NCI-H1436 treated with DMSO at 0.1 percent for 48 hours (cell line): Measurements from ENCODE around the gene WDR64.
A peak's percentile ranks its signal among the peaks of the same experiment; 100 is the strongest.

ENCODE experiments used
- DNase-seq: peaks from one replicate; lab custom pipeline; 2025; lab: John Stamatoyannopoulos, UW

Gene WDR64

DNA sequence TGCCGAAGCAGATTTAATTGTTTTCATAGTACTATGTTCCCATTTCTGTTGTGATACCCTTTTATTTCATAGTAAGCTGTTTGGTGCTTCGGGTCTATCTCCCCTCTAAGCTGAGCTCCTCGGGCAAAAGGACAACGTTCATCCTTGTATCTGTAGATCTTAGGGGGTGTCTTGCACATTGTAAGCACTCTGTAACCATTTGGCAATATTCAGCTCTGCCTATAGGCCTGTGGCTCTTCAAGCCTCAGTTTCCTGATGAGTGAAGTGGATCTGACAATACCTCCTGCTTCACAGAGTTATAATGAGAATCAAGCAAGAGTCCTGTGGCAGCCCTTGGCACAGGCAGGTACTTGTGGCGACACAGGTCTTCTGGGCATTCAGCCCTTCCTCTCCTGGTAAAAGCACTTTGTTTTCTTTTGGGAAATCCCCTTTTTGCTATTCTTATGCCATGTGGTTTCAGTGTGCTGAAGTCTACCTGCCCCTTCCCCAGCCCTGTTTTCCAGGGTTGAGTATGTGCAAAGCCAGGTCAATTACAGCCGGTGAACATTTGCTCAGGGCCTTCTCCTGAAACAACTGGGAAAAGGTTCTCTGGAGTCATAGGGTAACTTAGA is 187.4 kb downstream of the WDR64 start:
- DNase-seq, result no peak

DNA sequence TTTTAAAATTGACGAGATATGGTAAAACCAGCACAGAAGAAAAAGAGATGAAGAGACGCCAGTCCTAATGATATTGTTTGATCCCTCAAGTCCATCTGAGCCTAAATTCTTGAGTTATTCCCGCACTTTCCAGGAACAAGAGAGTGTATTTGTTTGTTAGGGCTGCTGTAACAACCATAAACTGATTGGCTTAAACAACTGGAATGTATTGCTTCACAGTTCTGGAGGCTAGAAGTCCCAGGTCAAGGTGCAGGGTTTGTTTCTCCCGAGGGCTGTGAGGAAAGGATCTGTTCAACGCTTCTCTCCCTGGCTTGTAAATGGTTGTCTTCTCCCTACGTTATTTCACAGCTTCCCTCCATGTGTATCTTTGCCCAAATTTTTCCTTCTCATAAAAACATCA is 188.1 kb downstream of the WDR64 start:
- no peak for DNase-seq

DNA sequence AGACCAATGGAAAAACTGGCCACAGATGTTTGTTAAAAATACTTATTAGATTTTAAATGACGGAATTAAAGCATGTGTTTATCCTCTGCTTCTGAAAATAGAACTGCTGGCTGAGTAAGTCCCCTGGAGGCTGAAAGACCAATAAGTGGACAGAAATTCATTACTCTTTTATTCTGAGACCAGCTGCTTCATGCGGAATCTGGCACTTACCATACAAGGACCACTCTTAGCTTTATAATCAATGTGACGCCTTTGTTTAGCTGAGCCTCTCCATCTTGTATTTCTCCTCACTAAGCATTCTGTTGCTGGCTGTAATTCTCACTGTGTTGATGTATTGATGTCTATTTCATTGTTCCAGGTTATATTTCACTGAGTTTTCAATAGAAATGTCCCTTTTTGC is 189.6 kb downstream of the WDR64 start:
- DNase-seq, result peak; percentile 86

DNA sequence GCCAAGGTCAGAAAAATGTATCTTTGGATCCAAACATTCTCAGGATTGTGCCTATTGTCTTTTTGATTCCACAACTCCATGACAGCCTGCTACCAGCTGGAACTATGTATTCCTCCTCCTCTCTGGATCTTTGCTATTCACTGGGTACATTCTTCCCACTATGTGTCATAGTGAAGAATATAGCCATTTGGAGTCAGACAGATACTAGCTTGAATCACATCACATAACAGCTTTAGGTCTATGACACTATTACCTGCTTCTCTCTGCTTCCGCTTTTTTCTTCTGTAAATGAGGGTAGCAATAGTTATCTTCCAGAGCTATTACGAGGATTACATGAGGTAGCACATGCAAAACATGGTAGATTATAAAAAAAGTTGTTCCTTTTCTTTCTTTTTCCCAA is 190.5 kb downstream of the WDR64 start:
- DNase-seq, result no peak

DNA sequence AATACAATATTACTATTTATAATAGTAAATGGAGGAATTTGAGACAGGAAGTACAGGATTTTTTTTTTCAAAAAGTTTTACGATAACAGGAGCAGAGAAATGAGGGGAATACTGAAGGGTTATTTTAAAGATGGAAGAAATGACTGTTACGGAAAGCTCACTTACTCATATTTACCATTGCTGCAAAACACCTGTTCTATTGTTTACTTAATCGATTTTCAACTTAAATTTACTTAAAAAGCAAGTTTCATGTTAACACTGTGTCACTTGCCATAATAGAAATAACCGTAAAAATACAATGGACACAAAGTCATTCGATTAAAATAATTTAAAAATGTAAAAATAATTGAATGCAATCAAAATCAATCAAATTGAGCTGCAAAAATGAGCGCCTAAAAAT is 192.5 kb downstream of the WDR64 start:
- peak; percentile 50 for DNase-seq

DNA sequence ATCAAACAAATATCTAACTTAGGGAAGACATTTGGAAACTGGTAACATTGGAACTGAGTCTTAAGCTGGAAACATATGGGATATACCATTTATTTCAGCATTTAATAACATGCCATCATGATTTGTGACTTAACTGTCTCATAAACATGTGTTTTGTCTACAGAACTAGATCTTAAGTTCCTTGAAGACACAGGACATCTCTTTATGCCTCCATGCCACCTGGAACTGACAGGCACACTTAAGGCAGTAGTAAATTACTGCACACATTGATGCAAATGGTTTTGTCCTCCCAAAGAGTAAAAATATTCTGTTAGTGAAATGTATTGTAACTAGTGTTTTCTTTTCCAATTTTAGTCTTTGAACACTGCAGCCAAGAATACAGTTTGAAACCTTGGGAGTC is 194.3 kb downstream of the WDR64 start:
- no peak for DNase-seq

DNA sequence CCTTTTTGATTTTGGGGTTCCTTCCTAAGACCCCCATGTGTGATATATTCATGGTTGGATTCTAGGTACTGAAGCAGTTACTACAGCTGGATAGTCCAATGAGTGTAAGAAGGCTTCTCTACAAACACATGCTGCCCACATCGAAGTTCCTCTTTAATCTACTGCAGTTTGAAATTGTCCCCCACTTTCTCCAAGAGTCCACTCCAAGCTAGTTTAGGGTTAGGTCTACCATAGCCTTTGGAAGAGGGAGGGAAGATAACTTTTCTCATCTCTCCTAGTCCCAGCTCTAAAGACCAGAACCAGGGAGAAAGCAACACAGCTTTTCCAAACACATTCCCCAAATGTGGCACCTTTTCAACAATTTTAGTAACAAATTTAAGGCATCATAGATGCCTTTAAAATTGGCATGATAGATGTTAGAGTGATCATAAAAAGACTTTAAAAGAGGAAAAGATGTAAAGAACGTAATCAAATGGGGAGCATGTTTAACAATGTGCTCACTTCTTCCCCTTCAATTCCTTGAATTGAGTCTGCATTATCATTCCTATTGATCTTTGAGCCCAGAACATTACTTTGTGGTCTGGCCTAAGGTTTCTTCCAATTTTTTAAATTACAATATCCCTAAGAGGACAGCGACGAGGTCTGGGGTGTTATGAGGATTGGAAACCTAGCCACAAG is 194.9 kb downstream of the WDR64 start:
- DNase-seq, result no peak

DNA sequence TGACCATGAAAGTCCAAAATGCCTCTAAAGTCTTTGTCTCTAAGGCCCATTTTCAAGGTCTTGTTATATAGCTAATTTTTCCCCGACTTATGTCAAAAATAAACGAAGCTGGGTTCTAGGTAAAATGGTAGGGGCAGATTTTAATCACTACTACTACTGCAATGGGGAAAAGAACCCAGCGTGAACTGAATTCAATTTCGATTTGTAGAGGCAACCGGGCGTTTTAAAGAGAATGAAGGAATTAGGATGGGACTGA is 195.4 kb downstream of the WDR64 start:
- no peak for DNase-seq

DNA sequence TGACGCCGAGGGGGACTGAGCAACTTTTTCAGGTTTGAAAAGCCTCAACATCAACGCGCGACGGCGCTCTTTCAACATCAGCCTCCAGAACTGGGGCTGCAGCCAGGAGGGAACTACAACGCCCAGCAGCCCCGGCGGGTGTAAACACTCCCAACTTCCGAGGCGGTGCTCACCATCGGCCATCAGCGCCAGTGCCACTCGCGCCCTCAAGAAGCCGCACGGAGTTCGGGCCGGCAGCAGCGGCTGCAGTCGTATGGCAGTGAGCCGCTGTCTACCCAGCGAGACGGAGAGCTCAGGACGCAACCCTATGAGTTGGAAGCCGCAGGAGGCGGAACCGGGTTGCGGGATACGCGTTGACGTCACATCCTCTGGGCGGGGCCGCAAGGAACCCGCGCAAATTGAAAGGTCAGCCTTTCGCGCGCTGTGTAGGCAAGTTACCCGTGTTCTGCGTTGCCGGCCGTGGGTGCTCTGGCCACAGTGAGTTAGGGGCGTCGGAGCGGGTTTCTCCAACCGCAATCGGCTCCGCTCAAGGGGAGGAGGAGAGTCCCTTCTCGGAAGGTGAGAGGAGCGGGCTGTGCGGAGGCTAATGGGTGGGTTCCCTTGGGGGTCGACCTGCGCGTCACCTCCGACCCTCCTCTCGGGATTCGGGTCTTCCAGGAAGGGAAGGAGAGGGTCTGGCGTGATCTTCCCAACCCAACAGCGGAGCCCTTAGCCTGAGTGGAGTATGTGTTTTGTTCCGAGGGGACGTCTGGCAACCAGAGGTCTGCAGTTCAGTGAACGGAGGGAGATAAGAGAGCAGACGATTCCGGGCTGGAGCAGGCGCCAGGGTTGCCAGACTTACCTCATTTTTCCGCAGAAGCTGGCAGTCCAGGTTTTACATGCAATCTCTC is 196.0 kb downstream of the WDR64 start, which contains the start of gene EXO1:
EXO1 (plus strand) TSS at position 409 of the 890 bp plus-strand sequence. CDS start 2,222 bp downstream, outside the sequence.
- DNase-seq, result peak; percentile 79

DNA sequence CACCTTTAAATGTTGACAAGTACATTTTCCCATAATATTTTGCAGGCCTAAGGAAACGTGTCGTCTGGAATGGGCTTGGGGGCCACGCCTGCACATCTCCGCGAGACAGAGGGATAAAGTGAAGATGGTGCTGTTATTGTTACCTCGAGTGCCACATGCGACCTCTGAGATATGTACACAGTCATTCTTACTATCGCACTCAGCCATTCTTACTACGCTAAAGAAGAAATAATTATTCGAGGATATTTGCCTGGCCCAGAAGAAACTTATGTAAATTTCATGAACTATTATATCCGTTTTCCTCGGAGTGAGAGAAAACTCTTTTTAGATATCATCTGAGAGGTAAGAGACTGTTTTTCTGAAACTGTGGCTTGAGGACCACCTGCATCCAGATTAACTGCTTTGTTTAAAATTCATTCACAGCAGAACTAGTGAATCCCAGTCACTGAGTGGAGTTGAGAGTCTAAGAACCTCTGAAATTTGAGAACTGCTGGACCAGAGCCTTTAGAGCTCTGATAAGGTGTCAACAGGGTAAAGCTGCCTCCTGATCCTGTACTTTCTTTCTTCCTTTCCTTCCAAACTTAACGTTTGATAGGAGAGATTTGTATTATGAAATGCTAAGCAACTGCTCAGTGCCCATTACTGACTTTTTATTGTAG is 196.7 kb downstream of the WDR64 start:
- no peak for DNase-seq

DNA sequence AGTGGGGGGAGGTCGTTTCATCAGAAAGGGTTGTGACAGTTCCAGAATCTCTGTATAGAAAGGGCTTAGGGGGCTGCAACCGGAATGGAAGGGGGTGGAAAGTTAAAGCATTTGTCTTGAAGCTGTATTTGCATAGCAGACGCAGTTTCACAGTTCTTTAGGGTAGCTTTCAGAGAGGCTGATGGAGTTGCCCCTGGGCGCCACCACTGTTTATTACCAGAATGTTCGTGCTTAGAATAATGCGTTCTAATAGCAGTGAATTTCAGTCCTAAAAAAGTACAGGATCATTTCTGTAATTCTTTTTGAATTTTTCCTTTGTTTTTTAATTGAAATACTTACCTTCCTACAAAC is 197.2 kb downstream of the WDR64 start:
- no peak for DNase-seq
